K562 (cell line): ENCODE measurements around the gene LPAR3. TPM values are rescaled to one million over a fixed set of nuclear protein-coding genes. Genes with fewer than 3 reads are reported as not detected.

Source experiments
- ATAC-seq: fragments of 200-7000 bp; cut with Tn5 transposase; 3 replicates; pipeline ENCODE4 v1.9.1; 2020; ENCODE audit warnings: moderate library complexity
- BruUV-seq: library from RNA; stranded (reverse); fragments of 400-500 nt; replicated peaks from 2 replicates; lab custom pipeline; 2021; lab: Mats Ljungman, UMichigan
- CTCF ChIA-PET: fragments of 300-600 bp; formaldehyde crosslinking; extraction: SDS; loops from one replicate; lab custom pipeline; 2021; ENCODE audit warnings: low intra/inter-chr PET ratio; lab: Yijun Ruan, JAX
- POLR2A ChIA-PET: fragments of 300-600, 350-650 bp; sonication (Branson Sonifier 250); formaldehyde crosslinking; extraction: SDS; loops from one replicate; lab custom pipeline; 2021; ENCODE audit warnings: antibody characterized with exemption, inconsistent platforms; lab: Yijun Ruan, JAX
- DNase-seq, 4 experiments: peaks; one replicate each; pipeline versions ENCODE4 v3.0.0 to v3.0.0-alpha.2; 2011 to 2018; ENCODE audit warnings: low spot score in 3 of 4, mixed read lengths in 3 of 4; ENCODE audit errors: extremely low read depth in 1 of 4
- FAIRE-seq: peaks from 2 replicates; lab custom pipeline; 2011; peaks lifted over from hg19 to GRCh38; lab: Jason Lieb, UNC
- H2AFZ ChIP-seq: 2 replicates; pipeline ENCODE4 v1.6.0; 2011; ENCODE audit warnings: low read depth, low read length, control low read depth, inconsistent platforms
- H3K27ac ChIP-seq: fragments of 200-600 bp; 3 replicates; pipeline ENCODE4 v1.8.0; 2011; ENCODE audit warnings: low read depth, mild to moderate bottlenecking, control low read depth, inconsistent platforms, low read length, moderate library complexity, mixed read lengths; ENCODE audit errors: extremely low read depth
- H3K27me3 ChIP-seq, 2 experiments: fragments of 300-600 bp in 1 of 2; 2 replicates in 1 of 2; 3 replicates in 1 of 2; pipeline versions ENCODE4 v1.6.0 to v1.8.0; 2011; ENCODE audit warnings: inconsistent platforms in 2 of 2, low read length in 2 of 2, mild to moderate bottlenecking in 1 of 2, mixed read lengths in 1 of 2, moderate library complexity in 1 of 2; ENCODE audit not compliant: control insufficient read depth in 2 of 2, insufficient read depth in 2 of 2
- H3K36me3 ChIP-seq: fragments of 300-600 bp; 3 replicates; pipeline ENCODE4 v1.8.0; 2011; ENCODE audit warnings: mild to moderate bottlenecking, low read length, inconsistent platforms; ENCODE audit not compliant: control insufficient read depth, insufficient read depth
- H3K4me1 ChIP-seq, 2 experiments: fragments of 200-600 bp in 1 of 2; replicated peaks in 1 of 2; 2 replicates in 1 of 2; 3 replicates in 1 of 2; pipeline versions ENCODE4 v1.5.1 to v1.8.0; 2011; ENCODE audit warnings: inconsistent platforms in 2 of 2, low read length in 2 of 2, mild to moderate bottlenecking in 1 of 2, mixed read lengths in 1 of 2, moderate library complexity in 1 of 2; ENCODE audit not compliant: control insufficient read depth in 2 of 2, insufficient read depth in 2 of 2
- H3K4me2 ChIP-seq: 2 replicates; pipeline ENCODE4 v1.6.1; 2011; ENCODE audit warnings: low read length, control low read depth, inconsistent platforms, mixed read lengths; ENCODE audit not compliant: insufficient read depth
- H3K4me3 ChIP-seq: fragments of 200-600 bp; sonication (generic), shearing (Covaris generic); 2 replicates; pipeline ENCODE4 v1.5.1; 2016; ENCODE audit warnings: control low read depth, inconsistent platforms
- H3K79me2 ChIP-seq: fragments of 200-600 bp; 3 replicates; pipeline ENCODE4 v1.8.0; 2011; ENCODE audit warnings: low read length, inconsistent platforms; ENCODE audit not compliant: control insufficient read depth, insufficient read depth
- H3K9ac ChIP-seq, 2 experiments: 2 replicates each; pipeline versions ENCODE4 v1.6.0 to v1.6.1; 2011; ENCODE audit warnings: low read depth in 2 of 2, low read length in 2 of 2, control low read depth in 1 of 2, inconsistent platforms in 1 of 2, mild to moderate bottlenecking in 1 of 2, mixed read lengths in 1 of 2; ENCODE audit not compliant: insufficient read depth in 1 of 2
- H3K9me1 ChIP-seq: one replicate; pipeline ENCODE4 v1.6.0; 2011; ENCODE audit warnings: inconsistent platforms, mild to moderate bottlenecking, low read length, moderate library complexity; ENCODE audit not compliant: control insufficient read depth, insufficient read depth
- H3K9me3 ChIP-seq: replicated peaks from 2 replicates; pipeline ENCODE4 v1.5.1; 2011; ENCODE audit warnings: low read depth, low read length, inconsistent platforms; ENCODE audit not compliant: control insufficient read depth, insufficient read depth
- H4K20me1 ChIP-seq: replicated peaks from 2 replicates; pipeline ENCODE4 v1.6.1; 2011; ENCODE audit warnings: low read length, inconsistent platforms, mixed read lengths; ENCODE audit not compliant: control insufficient read depth, insufficient read depth
- DPF2 ChIP-seq: fragments of 450-650 bp; IDR thresholded peaks from 2 replicates; pipeline ENCODE4 v1.6.1; 2016
- HDGF ChIP-seq: fragments of 450-650 bp; IDR thresholded peaks from 2 replicates; pipeline ENCODE4 v1.6.1; 2016
- PURB ChIP-seq: sonication (generic); formaldehyde crosslinking; IDR thresholded peaks from 2 replicates; pipeline ENCODE4 v1.9.0; 2021; ENCODE audit warnings: low read depth, mild to moderate bottlenecking, missing genetic modification reagents
- SRSF3 ChIP-seq: fragments of 200-400 bp; formaldehyde crosslinking; IDR thresholded peaks from 2 replicates; pipeline ENCODE4 v1.6.1; 2016; ENCODE audit warnings: mild to moderate bottlenecking, low read length, moderate library complexity; ENCODE audit not compliant: insufficient read depth
- U2AF2 ChIP-seq: fragments of 200-400 bp; formaldehyde crosslinking; optimal IDR thresholded peaks from 2 replicates; pipeline ENCODE3; 2017; ENCODE audit warnings: low read depth, mild to moderate bottlenecking, low read length
- ZNF311 ChIP-seq: fragments of 250-450 bp; sonication (Bioruptor Pico); IDR thresholded peaks from 2 replicates; pipeline ENCODE4 v1.4.0; 2020; ENCODE audit warnings: mild to moderate bottlenecking, moderate library complexity
- ZNF717 ChIP-seq: fragments of 250-450 bp; sonication (Bioruptor Pico); IDR thresholded peaks from 2 replicates; pipeline ENCODE4 v1.5.0; 2021
- WGBS: fragments of 100-300 bp; shearing (Covaris generic); methylation state at CpG from one replicate; pipeline ENCODE4 v1.1.6; 2016; ENCODE audit warnings: low coverage, mixed read lengths; ENCODE audit not compliant: insufficient coverage; ENCODE audit errors: missing lambda C conversion rate; 5-methylcytosine and 5-hydroxymethylcytosine counted together
- in situ Hi-C: fragments of 300-500 bp; cut with MboI; formaldehyde crosslinking; loops from 4 replicates; pipeline ENCODE4 v1.15.0; 2018; ENCODE audit warnings: inconsistent platforms, mixed read lengths
- intact Hi-C: fragments of 100-400 bp; cut with micrococcal nuclease; formaldehyde crosslinking; loops from 2 replicates; pipeline ENCODE4 v1.14.2; 2022
- polyA plus RNA-seq, 8 experiments: library from polyadenylated mRNA; depleted of rRNA in 4 of 8; stranded (reverse) in 5 of 8; unstranded in 3 of 8; fragments of >200 nt; fragmentation: Nextera tagmentation in 2 of 8; fragmentation: Illumina TruSeq in 1 of 8; extraction: Ambion mirVana in 2 of 8; extraction: Trizol in 1 of 8; gene quantifications; 2 replicates each; pipeline versions ENCODE4 v1.2.1 to v1.2.3, GENCODE V29; 2011 to 2014; ENCODE audit warnings: inconsistent platforms in 1 of 8, missing spikeins in 1 of 8
- total RNA-seq, 7 experiments: library from RNA; depleted of rRNA in 6 of 7; stranded (reverse); fragments of >200 nt in 6 of 7; fragmentation: Illumina TruSeq in 2 of 7; extraction: Trizol in 2 of 7; gene quantifications; 2 replicates each; pipeline versions ENCODE4 v1.2.1 to v1.2.3, GENCODE V29; 2011 to 2021; ENCODE audit warnings: low replicate concordance in 1 of 7
- TF ChIP-seq, protein P1 (sequence below), 3 experiments: fragments of 200-800 bp in 1 of 3; sonication (Bioruptor generic) in 1 of 3; sonication (generic) in 1 of 3; formaldehyde crosslinking in 1 of 3; IDR thresholded peaks; 2 replicates each; pipeline versions ENCODE4 v1.6.1 to v1.8.0; 2016 to 2022; ENCODE audit warnings: mild to moderate bottlenecking in 2 of 3, missing compliant biosample characterization in 2 of 3, missing genetic modification characterization in 2 of 3, missing genetic modification reagents in 1 of 3

LPAR3 gene
- total and polyA plus RNA-seq, 9 of the 15 experiments (the other 6 are each of a cell fraction or from before 2014, with no cell fraction given), result 0.11 TPM; not detected in 8

DNA sequence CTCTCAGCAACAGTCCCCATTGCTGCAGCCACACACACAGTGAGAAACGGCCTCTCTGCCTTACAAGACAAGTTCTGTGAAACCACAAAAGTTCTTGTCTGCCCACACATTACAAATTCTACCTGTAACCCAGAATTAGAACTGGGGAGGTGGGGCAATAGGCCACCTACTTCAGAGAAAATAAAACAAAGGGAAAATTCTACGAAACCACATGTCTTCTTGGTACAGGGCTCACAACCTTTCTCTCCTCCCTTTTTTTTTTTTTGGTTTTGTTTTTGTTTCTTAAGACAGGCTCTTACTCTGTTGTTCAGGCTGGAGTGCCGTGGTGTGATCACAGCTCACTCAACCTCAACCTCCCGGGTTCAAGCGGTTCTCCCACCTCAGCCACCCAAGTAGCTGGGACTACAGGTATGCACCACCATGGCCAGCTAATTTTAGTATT, 30.2 kb downstream of the LPAR3 start:
- Histone ChIP-seq H3K9ac (no peak overlapping the region), H3K27me3 (peaks cover 11 to 13% of the 10 kb centered on the region in 2 experiments; a peak in 4 of 5 replicates), H3K27ac (no peak overlapping the region), H3K79me2 (no peaks in the 10 kb centered on the region), H3K4me3 (no peak overlapping the region), H3K4me2 (no peak overlapping the region), H3K9me3 (no peaks in the 10 kb centered on the region), H3K36me3 (no peaks in the 10 kb centered on the region), H2AFZ (no peak overlapping the region), H3K4me1 (no peaks in the 10 kb centered on the region), H3K9me1 (no peaks in the 10 kb centered on the region), H4K20me1 (no peaks in the 10 kb centered on the region)
- ATAC-seq (no peak), DNase-seq (no peak), FAIRE-seq (no peak)
- BruUV-seq, result no TSS peak
- no peak for TF ChIP-seq PURB (CRISPR knock-in tag)
- TF ChIP-seq, protein P1, sequence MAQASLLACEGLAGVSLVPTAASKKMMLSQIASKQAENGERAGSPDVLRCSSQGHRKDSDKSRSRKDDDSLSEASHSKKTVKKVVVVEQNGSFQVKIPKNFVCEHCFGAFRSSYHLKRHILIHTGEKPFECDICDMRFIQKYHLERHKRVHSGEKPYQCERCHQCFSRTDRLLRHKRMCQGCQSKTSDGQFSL (CRISPR knock-in tag; IDR thresholded peaks at IDR 0.05), result no peak
- TF ChIP-seq, protein P1 (tag; IDR thresholded peaks at IDR 0.05), result no peak
- TF ChIP-seq SRSF3, result no peak
- TF ChIP-seq DPF2, result no peak
- no peak for TF ChIP-seq ZNF311 (CRISPR knock-in tag)
- no peak for TF ChIP-seq U2AF2
- TF ChIP-seq HDGF, result no peak
- TF ChIP-seq ZNF717 (CRISPR knock-in tag), result no peak
- 2% methylated on average over 5 of the region's 5 CpGs for WGBS
- POLR2A ChIA-PET, result no interaction called here
- in situ Hi-C loops, result no loop called here
- intact Hi-C loops, result no loop called here
- CTCF ChIA-PET, result no interaction called here
